GM18867 (cell line): ENCODE results near the gene CHN1.

ENCODE experiments used
- ATAC-seq: cut with Tn5 transposase; IDR thresholded peaks from one replicate; pipeline ENCODE4 v1.9.1; 2021; ENCODE audit warnings: mild to moderate bottlenecking, moderate library complexity; ENCODE audit not compliant: unreplicated experiment

Gene CHN1

DNA sequence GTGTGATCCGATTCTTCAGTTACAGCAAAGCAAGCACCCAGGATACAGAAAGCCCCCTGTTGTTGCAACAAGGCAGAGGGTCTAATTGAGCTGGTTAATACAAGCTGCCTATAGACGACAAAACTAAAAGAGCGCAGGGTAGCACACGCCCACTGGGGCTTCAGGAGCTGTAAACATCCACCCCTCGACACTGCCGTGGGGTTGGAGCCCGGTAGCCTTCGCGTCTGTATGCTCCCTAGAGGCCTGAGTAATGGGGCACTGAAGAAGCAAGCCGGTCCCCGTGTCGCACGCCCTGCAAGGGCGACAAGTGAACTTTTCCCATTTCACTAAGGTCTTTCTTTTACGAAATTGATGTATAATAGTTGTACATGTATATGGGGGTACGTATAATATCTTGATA is 216.2 kb downstream of the CHN1 start:
- no peak for ATAC-seq

DNA sequence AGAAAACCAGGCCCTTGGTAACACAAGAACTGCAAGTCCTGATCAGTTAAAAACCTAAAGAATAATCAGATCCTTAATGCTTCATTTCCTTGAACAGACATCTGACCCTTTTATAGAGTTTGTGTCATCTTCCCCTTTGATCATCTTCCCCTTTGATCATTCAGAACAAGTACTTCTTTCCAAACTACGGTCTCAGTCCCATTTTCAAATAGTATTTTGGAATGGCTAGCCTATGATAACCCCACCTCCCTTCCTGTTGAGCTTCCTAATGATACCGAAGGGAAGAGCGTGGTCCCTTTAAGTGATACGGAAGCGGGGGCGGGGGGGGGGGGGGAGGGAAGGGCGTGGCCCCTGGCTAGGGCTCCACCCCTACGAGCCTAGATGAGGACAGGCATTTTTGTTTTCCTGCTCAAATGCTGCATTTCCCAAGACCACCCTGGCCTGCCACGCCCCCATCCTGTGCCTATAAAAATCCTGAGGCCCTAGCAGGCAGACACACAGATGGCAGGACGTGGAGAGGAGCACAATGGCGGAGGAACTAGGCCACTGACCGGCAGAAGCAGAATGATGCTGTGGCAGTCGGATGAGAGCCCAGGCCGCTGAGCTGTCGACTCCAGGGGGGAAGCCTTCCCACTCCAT is 216.8 kb downstream of the CHN1 start:
- ATAC-seq = no peak

DNA sequence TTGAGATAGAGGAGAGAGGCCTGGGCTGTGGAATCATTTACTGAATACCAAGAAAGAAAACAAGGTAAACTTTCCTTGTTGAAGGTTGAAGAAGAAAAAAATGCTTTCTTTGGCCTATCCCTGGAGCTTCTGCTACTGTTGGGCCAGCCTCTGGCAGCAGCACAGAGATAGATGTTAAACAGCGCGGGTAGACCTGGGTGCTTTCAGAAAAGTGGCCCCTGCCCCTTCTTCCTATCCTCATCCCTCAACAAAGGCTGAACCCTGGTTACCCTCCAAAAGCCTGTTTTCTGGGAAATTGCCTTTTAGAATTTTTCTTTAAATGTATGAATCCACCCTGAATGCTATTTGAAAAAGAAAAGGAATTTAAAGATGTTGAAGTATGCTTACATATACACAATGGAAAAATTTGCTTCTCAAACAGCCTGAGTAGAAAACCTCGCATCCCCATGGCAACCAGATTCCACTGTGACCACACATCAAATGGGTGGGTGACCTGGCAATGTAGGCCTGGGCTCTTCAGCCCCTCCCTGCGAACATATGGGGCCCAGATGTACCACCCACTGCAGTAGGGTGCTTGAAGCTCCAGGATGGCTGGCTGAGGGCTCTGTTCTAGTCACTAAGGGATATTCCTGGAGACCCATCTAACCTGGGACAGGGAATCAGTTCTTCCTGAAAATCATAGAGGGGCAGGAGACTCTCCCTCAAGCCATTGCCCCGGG is 217.5 kb downstream of the CHN1 start:
- no peak for ATAC-seq

DNA sequence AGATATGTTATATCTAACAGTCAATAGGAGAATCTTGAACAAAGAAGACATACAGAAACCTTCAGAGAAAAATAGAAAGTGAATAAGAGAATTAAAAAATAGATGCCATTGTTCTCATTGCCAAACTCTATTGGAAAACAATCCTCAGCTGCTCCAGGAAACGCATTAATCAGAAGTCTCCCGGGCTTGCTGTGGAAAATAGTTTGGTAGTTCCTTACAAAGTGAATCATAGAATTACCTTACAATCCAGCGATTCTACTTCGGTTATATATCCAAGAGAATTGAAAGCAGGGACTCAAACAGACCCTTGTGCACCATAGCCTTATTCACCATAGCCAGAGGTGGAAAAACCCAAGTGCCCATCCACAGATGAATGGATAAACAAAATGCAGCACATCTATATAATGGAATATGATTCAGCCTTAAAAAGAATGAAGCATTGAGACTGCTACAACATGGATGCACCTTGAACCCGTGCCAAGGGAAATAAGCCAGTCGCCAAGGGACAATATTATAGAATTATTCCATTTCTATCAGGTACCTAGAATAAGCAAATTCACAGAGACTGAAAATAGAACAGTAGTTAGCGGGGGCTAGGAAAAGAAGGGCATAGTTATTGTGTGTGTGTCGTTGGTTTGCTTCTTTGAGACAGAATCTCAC is 219.0 kb downstream of the CHN1 start:
- no peak for ATAC-seq

DNA sequence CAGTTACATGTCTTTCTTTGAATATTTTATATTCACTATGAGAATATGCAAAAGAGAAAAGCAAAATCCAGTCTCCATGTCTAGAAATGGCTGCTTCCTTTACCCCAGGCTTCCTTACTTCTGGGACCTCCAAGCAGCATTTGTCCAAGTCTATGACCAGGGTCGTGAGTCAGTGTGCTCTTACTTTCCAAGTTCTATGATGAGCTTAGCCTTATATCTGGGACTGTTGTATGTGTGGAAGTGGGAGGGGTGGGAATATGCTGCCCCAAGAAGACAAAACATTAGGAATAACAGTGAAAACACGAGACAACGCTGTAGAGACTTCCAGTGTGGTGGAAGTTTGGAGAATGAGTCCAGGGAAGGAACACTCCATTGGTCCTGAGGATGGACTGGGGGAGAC is 219.7 kb downstream of the CHN1 start:
- ATAC-seq = no peak

DNA sequence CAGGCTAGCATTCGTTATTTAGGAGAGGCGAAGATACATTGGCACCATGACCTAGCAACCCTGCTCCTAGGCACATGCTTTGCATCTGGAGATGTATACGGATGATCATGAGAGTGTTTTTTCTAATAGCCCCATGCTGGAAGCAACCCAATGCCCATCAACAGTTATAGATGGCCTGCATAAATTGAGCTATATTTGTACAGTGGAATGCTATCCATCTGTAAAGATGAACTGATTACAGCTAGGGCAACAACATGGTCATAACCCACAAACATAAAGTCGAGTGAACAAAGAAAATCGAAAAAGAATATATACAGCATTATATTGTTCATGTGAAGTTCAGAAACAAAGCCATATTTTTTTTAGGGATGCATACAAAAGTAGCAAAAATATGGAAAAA is 220.3 kb downstream of the CHN1 start:
- ATAC-seq = no peak

DNA sequence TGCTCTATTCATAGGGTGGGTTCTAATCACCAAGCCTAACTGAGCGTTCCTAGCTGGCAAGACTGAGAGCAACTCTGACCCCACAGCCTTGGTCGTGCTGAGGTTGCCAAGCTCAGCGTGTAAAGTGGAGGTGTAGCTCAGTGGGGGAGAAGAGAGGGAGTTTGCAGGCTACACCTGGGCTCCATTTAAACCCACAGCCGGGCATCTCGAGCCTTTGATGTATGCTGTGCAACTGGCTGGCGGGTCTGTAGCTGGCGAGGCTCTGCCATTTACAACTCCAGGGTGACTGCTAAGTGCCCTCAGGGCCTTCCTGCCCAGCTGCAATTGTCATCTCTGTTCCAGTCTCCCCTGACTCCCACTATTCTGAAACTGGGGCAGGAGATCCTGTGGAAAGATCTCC is 220.9 kb downstream of the CHN1 start:
- no peak for ATAC-seq

DNA sequence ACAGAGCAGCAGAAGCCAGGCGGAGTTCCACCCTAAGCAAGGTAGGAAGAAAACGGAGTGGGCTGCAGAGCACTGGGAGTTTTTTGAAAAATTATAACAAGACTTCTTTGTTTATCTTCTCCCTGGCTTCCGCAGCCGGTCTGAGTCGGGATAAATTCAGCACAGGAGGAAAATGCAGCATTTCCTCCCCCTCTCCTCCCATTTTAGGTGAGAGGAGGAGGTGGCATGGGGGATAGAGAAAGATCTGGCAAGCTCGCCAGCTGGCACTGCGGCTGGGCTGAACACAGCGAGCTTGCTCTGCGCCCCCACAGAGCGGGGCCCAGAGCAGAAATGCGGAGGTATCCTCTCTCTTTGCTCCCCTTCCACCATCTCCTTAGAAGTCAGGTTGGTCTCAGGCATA is 223.2 kb downstream of the CHN1 start:
- ATAC-seq = no peak

DNA sequence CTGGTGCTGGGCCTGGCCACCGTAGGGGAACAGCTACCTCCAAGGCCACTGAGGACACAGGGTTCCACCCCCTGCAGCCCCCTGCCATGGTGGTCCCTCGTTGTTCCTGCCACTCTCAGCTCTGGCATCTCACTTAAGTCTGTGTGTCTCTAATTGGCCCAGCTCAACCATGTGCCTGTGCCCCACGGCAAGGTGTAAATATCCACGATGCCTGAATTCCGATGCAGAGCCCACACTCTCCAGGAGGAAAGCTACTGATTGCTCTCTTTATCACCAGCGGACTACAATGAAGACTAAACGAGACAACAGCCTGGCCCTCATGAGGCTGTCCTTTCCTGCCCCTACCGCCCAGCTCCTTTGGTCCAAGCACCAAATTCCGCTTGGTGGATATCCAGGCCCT is 223.9 kb downstream of the CHN1 start:
- no peak for ATAC-seq

DNA sequence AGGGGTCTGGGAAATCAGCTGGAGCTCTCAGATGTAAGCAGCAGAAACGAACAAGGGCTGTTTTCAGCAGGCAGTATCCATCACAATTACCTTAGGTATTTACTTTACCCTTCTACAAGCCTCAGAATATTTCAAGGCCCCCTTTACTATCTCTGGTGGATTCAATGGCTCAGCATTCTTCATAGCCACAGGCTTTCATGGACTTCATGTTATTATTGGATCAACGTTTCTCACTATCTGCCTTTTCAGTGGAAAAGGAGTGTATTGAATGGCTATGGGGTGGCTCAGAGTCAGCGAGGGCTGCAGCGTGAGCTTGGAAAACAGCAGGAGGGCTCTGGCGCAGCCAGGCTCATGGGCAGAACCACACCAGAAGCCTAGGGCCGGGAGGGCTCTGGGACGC is 224.3 kb downstream of the CHN1 start:
- ATAC-seq = no peak

DNA sequence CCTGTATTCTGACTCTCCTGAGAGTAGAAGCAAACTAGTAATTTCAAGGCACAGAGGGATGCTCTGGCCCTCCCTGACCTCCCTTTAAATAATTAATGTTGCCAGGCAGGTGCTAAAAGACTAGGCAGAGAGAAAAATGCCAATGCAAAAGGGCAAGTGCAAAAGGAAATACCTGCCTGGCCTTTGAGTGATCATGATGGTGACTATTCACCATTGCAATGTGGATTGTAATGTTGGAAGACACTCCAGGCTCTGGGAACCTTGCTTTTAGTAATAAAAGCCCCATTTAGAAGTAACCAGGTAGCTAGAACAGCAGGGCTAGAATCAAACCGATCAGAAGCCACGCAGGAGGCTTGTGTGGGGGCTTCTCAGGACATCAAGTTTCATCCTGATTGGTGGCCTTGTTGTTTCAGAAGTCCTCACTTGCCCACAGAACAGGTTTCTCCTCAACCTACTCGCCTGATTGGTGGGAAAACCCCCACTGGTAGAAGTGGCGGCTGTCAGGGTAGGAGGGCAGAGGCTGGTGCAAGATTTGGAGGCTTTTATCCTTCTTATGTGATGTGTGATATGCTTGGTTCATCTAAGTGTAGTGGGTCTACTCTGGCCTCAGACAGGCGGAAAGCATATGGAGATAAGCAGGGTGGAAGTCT is 224.9 kb downstream of the CHN1 start:
- ATAC-seq = no peak

DNA sequence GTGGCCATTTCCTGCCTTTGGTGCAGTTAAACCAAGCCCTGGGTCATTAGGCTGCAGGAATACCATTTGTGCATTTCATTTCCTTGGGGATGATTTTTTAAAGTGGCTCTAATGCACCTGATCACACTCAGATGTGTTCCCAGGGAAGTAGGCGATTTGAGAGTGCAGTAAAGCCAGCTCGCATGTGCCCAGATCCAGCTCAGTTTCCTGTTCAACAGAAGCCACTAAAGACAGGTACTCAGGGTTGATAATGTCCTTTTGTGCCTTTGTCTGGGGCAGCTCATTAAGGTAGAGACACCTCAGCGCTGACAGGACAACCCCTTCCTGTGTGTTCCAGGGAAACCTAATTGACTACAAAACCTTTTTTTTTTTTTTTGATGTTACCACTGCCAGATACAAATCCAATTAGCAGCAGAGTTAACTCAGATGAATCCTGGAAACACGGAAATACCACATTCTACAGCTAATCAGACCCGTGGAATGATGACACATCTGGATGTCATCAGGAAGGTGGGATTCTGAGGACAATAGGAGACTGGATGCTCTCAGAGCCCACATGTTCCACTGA is 225.7 kb downstream of the CHN1 start:
- ATAC-seq = no peak

DNA sequence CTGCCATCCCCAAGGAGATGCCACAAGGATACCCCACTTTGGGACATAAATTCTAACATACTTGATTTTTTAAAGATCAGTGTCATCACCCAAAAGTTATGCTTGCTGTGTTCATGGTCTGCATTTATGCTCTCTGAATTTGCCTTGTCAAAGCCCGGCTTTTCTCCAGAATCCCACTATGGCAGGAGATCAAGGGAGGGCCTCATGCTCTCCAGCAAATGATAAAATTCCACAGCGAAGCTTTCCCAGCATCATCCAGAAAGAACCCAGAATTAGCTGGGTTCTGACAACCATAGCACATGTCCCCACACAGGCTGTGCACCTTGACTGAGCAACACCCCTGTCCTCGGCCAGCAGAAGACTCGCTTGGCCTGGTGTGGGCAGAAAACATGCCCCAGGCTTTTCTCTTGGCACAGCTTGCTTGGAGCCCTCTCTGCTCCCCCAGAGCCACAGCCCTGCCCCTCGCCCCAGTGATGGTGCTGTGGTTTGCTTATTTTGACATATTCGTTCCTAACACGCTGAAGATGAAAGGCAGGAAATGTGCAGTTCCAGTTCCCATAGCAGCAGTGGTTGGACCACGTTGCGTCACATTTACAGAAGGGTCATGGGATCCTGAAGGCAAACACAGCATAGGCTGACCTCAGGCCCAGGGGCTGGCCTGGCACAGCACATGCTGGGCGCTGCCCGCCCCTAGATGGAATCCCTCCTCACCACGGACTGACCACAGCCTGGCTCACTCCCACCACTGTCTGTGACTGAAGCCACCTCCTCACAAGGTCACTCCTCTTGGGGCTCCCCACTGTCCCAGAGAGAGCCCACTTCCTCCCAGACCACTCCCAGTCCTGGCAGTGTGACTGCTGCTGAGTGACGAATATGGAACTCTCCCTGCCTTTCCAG is 226.8 kb downstream of the CHN1 start:
- no peak for ATAC-seq

DNA sequence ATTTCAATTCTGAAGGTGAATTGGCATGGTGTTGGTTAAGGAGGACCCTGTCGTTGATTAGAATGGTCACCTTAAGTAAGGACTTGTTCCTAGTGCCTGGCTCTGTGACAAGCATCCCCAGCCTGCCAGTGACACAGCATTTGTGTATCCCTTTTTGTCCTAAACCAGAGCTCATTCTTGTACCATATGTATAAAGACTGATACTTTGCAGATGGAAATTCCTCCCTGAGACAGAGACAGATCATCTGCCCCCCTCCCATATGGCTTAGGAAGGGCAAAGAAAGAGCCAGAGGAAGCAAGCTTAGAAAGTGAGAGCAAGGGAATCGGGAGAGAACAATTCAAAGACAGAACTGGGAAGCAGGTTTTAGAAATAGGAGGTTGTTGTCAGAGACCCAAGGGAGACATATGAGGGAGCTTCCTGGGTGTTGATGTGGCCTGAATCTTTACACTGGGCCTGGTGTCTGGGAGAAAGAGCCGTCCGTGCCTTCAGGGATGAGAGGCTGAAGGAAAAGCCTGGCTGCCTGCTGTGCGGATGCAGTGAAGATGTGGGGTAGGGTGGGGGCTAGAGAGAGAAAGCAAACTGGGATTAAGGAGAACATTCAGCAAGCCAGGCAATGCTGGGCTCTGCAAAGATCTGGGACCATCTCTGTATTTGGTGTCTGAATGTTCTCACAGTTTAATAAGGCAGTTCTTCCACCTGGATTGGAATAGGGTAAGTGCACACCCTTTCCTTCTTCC is 227.7 kb downstream of the CHN1 start:
- ATAC-seq = no peak

DNA sequence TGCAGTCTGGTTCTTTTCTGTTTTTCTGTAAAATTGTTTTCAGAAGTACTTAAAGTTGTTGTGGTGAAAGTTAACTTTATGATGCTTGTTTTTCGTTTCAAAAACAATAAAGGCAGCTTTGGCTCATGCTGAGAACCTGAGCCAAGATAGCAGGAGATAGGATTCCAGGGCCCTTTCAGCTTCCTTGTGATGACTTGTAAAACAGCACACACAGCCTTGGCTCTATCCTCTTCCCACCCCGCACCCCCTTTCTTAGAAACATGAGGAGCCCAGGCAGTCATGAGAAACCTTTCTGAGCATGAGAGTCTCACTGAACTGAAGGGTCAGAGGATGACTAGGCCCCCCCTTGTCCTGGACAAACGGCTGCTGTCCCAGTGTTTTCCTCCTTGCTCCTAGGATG is 228.5 kb downstream of the CHN1 start:
- no peak for ATAC-seq

DNA sequence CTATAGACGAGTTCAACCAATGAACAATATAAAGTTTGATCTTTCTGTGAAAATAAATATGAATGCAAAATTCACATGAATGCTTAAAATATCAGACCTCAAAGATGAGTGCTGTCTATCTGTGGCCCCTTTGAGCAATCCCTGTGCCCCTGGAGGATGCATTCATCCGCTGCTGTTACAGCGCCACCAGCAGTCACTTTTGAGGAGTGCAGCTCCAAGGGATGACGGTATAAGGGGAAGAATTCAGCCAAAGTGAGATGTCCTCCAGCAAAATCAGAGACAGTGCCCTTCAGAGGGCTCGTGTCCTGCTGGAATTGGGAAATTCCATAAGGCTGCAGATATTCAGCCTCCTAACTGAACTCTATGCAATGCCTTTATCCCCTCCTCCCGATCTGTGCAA is 229.0 kb downstream of the CHN1 start:
- no peak for ATAC-seq

DNA sequence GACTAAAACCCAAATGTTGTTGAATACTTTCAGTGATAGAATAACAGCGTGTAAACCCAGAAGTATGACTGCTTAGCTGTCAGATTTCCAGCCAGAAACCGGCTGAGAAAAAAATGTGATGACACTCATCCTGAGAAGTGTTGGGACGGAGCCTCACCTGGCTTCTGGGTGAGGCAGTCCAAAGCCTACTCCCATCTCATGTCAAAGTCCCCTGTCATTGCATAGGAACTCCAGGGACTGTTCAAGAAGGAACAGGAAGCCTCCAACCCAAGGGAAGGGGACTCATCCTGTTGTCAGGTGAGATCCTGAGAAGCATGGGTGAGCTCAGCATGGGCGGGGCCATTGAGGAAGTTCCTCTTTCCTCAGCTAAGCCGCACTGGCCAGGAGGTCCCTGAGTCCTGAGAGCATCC is 229.6 kb downstream of the CHN1 start:
- no peak for ATAC-seq

DNA sequence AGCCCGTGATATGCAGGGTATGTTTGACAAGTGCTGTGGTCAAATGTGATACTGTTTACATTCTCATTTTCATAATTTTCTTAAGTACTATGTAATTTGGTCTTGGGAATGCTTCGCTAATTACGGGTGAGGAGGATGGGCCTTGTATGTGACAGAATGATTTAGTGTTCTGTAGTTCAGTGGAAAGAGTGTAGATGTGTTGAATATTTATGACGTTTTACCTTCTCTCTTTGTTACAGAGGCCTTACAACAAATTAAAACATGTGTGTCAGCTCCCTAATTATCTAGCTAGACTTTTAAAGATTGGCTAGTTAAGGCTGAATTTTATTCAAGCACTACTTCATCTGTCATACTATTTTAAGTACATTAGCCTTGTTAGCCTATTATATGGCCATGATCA is 230.3 kb downstream of the CHN1 start:
- ATAC-seq = no peak

DNA sequence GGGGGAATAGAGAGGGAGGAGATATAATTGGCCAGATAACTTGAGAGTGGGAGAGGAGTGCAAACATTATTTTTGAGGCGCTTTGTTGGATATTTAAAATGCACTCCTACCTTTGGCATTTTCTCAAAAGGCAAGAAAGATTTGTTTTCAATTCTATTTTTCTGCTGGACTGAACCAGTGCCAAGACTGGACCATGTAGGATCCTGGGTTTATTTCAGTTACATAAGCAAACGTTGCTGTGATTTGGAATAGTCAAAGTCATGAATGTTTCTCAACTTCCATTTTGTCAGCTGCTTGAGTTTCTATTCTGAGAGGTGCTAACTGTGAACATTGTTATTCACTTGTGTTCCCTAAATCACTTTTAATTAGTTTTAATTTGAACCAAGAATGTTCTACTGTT is 232.0 kb downstream of the CHN1 start:
- ATAC-seq = no peak

DNA sequence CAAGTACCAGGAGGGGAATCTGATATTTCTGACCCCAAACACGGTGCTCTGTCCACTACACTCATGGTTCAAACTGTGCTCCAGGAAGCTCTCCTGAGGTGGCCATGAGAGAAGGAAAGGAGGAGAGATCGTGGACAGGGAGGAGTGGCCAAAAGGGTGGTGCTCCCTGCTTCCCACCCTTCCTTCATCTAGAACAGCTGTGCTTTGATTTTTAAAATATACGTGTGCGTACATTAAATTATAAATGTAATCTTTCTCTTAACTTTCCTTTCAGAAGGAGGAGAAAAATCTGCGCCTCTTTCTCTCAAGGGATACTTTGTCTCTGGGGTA is 232.7 kb downstream of the CHN1 start:
- no peak for ATAC-seq
